Lung (tissue), 12 donors: ENCODE results near the gene RFX1. TPM values are rescaled to one million over a fixed set of nuclear protein-coding genes. Genes with fewer than 3 reads are reported as not detected.

ENCODE experiments used
- ATAC-seq: fragments of 200-7000 bp; cut with Tn5 transposase; one replicate; pipeline ENCODE4 v1.9.1; 2020; ENCODE audit warnings: moderate number of reproducible peaks; ENCODE audit not compliant: insufficient read depth, low FRiP score
- DNase-seq, 3 donors: peaks; one replicate each; pipeline ENCODE4 v3.0.0-alpha.2; 2013 to 2017
- H3K27ac ChIP-seq, 2 donors: one replicate each; pipeline ENCODE4 v1.5.1; 2013; ENCODE audit warnings: mild to moderate bottlenecking in 2 of 2, moderate library complexity in 2 of 2, control low read depth in 1 of 2, inconsistent platforms in 1 of 2, low read depth in 1 of 2, low read length in 1 of 2
- H3K27me3 ChIP-seq, 3 donors: one replicate each; pipeline ENCODE4 v1.5.1; 2013; ENCODE audit warnings: low read length in 2 of 3; ENCODE audit not compliant: control insufficient read depth in 3 of 3, insufficient read depth in 3 of 3
- H3K36me3 ChIP-seq, 4 donors: one replicate each; pipeline ENCODE4 v1.5.1; 2013; ENCODE audit warnings: low read length in 4 of 4, mild to moderate bottlenecking in 1 of 4, moderate library complexity in 1 of 4; ENCODE audit not compliant: control insufficient read depth in 4 of 4, insufficient read depth in 4 of 4
- H3K4me1 ChIP-seq, 5 donors: one replicate each; pipeline ENCODE4 v1.5.1; 2013; ENCODE audit warnings: low read length in 5 of 5, mild to moderate bottlenecking in 2 of 5, moderate library complexity in 1 of 5; ENCODE audit not compliant: control insufficient read depth in 5 of 5, insufficient read depth in 5 of 5
- H3K4me3 ChIP-seq: one replicate; pipeline ENCODE4 v1.5.1; 2013; ENCODE audit warnings: mild to moderate bottlenecking, control low read depth, moderate library complexity
- H3K9ac ChIP-seq, 2 donors: one replicate each; pipeline ENCODE4 v1.5.1; 2013; ENCODE audit warnings: low read length in 2 of 2, control low read depth in 1 of 2; ENCODE audit not compliant: insufficient read depth in 1 of 2
- H3K9me3 ChIP-seq, 4 donors: one replicate each; pipeline ENCODE4 v1.5.1; 2013; ENCODE audit warnings: low read length in 3 of 4, mild to moderate bottlenecking in 1 of 4, moderate library complexity in 1 of 4; ENCODE audit not compliant: control insufficient read depth in 4 of 4, insufficient read depth in 3 of 4
- WGBS, 2 donors: extraction: QIAGEN DNeasy Blood & Tissue Kit; methylation state at CpG; one replicate each; pipeline ENCODE4 v1.1.7; 2013; 5-methylcytosine and 5-hydroxymethylcytosine counted together
- polyA plus RNA-seq, 2 donors: library from polyadenylated mRNA; stranded (reverse); fragments of 200-250 nt; gene quantifications; one replicate each; pipeline ENCODE4 v1.2.1, GENCODE V29; 2013
- total RNA-seq, 2 donors: library from RNA; depleted of rRNA in 1 of 2; stranded (reverse); fragments of >200 nt in 1 of 2; gene quantifications; one replicate each; pipeline ENCODE4 v1.2.1, GENCODE V29; 2014 to 2021
- TF ChIP-seq, protein P1 (sequence below): IDR thresholded peaks from 2 replicates; pipeline ENCODE4 v1.5.1; 2012; ENCODE audit warnings: mild to moderate bottlenecking; ENCODE audit errors: control extremely low read depth, extremely low read depth
- donor health status: control.
- donor health status: control.
- donor health status: Bipolar disorder and iron deficiency.
- donor health status: healthy.
- donor health status: DM: yes; HTN: yes; CAD: no.

RFX1 gene
- total and polyA plus RNA-seq, 4 donors = 5.7 to 18.6 (median 8.0) TPM

DNA sequence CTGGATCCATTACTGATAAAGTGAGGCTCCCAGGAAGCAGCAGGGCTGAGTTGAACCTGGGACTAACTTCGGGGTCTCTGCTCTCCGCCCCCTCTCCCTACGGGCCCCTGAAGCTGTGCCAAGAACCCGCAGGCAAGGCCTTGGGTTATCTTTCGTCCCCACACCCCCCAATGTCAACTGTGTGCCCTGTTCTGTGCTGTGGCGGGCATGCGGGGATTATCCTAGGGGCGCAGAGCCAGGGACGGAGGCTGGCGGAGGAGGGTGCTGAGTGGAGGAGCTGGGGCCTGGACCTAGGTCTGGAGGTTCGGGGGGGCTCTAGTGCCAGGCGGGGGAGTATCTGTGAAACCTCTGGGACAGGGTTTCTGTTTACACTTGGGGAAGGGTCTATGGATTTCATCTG lies 26.4 kb downstream of the RFX1 start:
- no peak overlapping the region for H3K4me3 ChIP-seq
- WGBS, 2 donors = 63 to 76% methylated on average over 10 to 12 of the region's 12 CpGs
- peaks cover 0 to 13% (median 7%) of the 10 kb centered on the region in 5 donors for H3K4me1 ChIP-seq
- peak overlapping the region in 1 of 2 donors; percentile 74 for H3K27ac ChIP-seq
- H3K9ac ChIP-seq = no peak overlapping the region
- H3K27me3 ChIP-seq = no peaks in the 10 kb centered on the region
- no peak for DNase-seq
- no peaks in the 10 kb centered on the region for H3K9me3 ChIP-seq
- TF ChIP-seq, protein P1, sequence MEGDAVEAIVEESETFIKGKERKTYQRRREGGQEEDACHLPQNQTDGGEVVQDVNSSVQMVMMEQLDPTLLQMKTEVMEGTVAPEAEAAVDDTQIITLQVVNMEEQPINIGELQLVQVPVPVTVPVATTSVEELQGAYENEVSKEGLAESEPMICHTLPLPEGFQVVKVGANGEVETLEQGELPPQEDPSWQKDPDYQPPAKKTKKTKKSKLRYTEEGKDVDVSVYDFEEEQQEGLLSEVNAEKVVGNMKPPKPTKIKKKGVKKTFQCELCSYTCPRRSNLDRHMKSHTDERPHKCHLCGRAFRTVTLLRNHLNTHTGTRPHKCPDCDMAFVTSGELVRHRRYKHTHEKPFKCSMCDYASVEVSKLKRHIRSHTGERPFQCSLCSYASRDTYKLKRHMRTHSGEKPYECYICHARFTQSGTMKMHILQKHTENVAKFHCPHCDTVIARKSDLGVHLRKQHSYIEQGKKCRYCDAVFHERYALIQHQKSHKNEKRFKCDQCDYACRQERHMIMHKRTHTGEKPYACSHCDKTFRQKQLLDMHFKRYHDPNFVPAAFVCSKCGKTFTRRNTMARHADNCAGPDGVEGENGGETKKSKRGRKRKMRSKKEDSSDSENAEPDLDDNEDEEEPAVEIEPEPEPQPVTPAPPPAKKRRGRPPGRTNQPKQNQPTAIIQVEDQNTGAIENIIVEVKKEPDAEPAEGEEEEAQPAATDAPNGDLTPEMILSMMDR = no peak
- H3K36me3 ChIP-seq = peaks cover 0 to 26% (median 7%) of the 10 kb centered on the region in 4 donors
- no peak for ATAC-seq

DNA sequence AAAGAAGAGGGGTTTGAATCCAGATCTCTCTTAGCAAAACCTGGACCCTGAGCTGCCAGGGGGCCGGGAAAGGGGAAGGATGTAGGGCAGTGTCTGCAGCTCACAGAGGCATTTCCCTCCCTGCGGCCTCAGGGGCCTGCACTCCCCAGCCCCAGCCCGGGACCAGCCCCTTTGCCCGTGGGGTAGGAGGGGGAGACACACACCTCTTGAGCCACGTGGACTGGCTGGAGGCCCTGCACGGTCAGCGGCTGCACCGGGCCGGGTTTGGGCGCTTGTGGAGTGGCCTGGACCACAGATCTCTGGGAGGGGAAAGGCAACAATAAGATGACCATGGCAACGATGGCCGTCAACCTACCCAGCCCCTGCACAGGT lies 26.9 kb downstream of the RFX1 start:
- Histone ChIP-seq H3K27me3 (no peaks in the 10 kb centered on the region), H3K4me1 (peaks cover 0 to 13% (median 7%) of the 10 kb centered on the region in 5 donors), H3K9ac (peak overlapping the region in 1 of 2 donors; percentile 16), H3K36me3 (peaks cover 0 to 26% (median 8%) of the 10 kb centered on the region in 4 donors), H3K9me3 (no peaks in the 10 kb centered on the region), H3K4me3 (no peak overlapping the region), H3K27ac (peak overlapping the region; percentile 63 to 74)
- TF ChIP-seq, protein P1 = no peak
- DNase-seq (peak; percentile 36 to 55 (median 53)), ATAC-seq (no peak)
- WGBS, 2 donors = 6 to 17% methylated on average over 12 of the region's 12 CpGs

DNA sequence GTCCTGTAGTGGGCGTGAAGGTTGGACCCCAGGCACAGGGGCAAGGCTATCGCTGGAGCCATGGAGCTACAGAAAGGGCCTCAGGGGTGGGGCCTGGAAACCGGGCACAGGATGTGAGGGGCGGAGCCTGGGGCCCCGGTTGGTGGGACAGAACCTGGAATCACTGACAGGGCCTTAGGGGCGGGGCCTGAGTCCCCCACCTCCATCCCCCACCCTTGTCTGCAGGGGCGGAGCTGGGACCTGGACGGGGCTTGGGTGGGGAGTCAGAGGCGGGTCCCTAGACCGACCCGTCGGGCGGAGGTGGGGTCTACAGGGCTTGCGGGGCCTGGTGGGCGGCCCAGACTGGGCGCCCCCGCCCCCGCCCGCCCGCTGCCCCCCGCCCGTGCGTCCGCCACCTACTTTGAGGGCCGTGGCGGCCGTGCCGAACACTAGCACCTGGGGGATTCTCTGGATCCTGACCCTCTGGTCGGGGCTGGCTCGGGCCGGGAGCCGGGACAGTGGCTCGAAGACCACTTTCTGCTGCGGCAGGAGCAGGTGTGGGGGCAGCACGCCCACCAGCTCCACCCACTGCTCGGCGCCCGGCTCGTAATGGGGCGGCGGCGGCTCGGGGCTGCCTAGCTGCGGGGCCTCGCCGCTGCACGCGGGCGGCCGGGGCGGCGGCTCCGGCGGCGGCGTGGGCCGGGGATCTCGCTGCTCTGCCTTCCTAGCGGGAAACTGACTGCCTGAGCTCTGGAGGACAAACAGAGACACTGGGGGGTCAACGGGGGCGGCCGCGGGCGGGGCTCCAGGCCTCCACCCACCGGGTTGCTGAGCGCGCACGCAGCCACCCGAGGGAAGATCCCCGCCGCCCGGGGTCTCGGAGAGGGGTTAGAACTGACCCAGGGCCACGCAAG lies 27.5 kb downstream of the RFX1 start:
- H3K9ac ChIP-seq = peak overlapping the region in 1 of 2 donors; percentile 16
- DNase-seq = peak; percentile 85 to 91 (median 91)
- WGBS, 2 donors = 6 to 8% methylated on average over 59 to 74 of the region's 74 CpGs
- no peaks in the 10 kb centered on the region for H3K9me3 ChIP-seq
- peak overlapping the region; percentile 73 to 74 for H3K27ac ChIP-seq
- H3K4me3 ChIP-seq = no peak overlapping the region
- peak; percentile 78 for ATAC-seq
- H3K4me1 ChIP-seq = peaks cover 0 to 13% (median 7%) of the 10 kb centered on the region in 5 donors
- TF ChIP-seq, protein P1 = no peak
- H3K27me3 ChIP-seq = no peaks in the 10 kb centered on the region
- peaks cover 0 to 25% (median 12%) of the 10 kb centered on the region in 4 donors for H3K36me3 ChIP-seq
